Neuronal stem cell (in vitro differentiated cells): ENCODE data around the gene USP36.

Experiments
- DNase-seq: peaks from one replicate; pipeline ENCODE4 v3.0.0-alpha.2; 2013; ENCODE audit warnings: low spot score
- H2AFZ ChIP-seq: one replicate; pipeline ENCODE4 v1.6.1; 2013; ENCODE audit warnings: mild to moderate bottlenecking, low read length, inconsistent platforms
- H2AK5ac ChIP-seq: 2 replicates; pipeline ENCODE4 v1.6.1; 2013; ENCODE audit warnings: low read depth, mild to moderate bottlenecking, inconsistent platforms, low read length, moderate library complexity, mixed read lengths
- H2BK120ac ChIP-seq: 2 replicates; pipeline ENCODE4 v1.6.1; 2013; ENCODE audit warnings: low read depth, mild to moderate bottlenecking, inconsistent platforms, low read length, moderate library complexity, mixed read lengths
- H2BK12ac ChIP-seq: one replicate; pipeline ENCODE4 v1.6.1; 2013; ENCODE audit warnings: low read length, inconsistent platforms
- H2BK15ac ChIP-seq: 2 replicates; pipeline ENCODE4 v1.6.1; 2013; ENCODE audit warnings: mild to moderate bottlenecking, low read length, inconsistent platforms, mixed read lengths
- H2BK5ac ChIP-seq: one replicate; pipeline ENCODE4 v1.6.1; 2013; ENCODE audit warnings: inconsistent platforms, mild to moderate bottlenecking, low read length, moderate library complexity
- H3K14ac ChIP-seq: one replicate; pipeline ENCODE4 v1.6.1; 2013; ENCODE audit warnings: low read length, inconsistent platforms
- H3K18ac ChIP-seq: 2 replicates; pipeline ENCODE4 v1.6.1; 2013; ENCODE audit warnings: low read length, inconsistent platforms
- H3K23ac ChIP-seq: 2 replicates; pipeline ENCODE4 v1.6.1; 2013; ENCODE audit warnings: low read depth, mild to moderate bottlenecking, mixed read lengths, low read length, inconsistent platforms; ENCODE audit not compliant: poor library complexity
- H3K27ac ChIP-seq: replicated peaks from 3 replicates; pipeline ENCODE4 v1.5.1; 2013; ENCODE audit warnings: low read length, inconsistent platforms
- H3K27me3 ChIP-seq, 3 experiments: 2 replicates each; pipeline ENCODE4 v1.6.1; 2013; ENCODE audit warnings: low read length in 3 of 3, mild to moderate bottlenecking in 2 of 3, inconsistent platforms in 1 of 3, low read depth in 1 of 3, mixed read lengths in 1 of 3, moderate library complexity in 1 of 3; ENCODE audit not compliant: control insufficient read depth in 3 of 3, insufficient read depth in 3 of 3
- H3K36me3 ChIP-seq, 2 donors: replicated peaks in 1 of 2; 2 replicates each; pipeline ENCODE4 v1.6.1; 2013; ENCODE audit warnings: low read length in 2 of 2; ENCODE audit not compliant: control insufficient read depth in 2 of 2, insufficient read depth in 2 of 2
- H3K4ac ChIP-seq: 2 replicates; pipeline ENCODE4 v1.6.1; 2013; ENCODE audit warnings: inconsistent platforms, mild to moderate bottlenecking, low read length, moderate library complexity
- H3K4me1 ChIP-seq, 2 donors: 1 replicate in 1 of 2; 2 replicates in 1 of 2; pipeline ENCODE4 v1.6.1; 2013; ENCODE audit warnings: low read length in 2 of 2, low read depth in 1 of 2; ENCODE audit not compliant: control insufficient read depth in 2 of 2, insufficient read depth in 1 of 2
- H3K4me2 ChIP-seq: one replicate; pipeline ENCODE4 v1.6.1; 2013; ENCODE audit warnings: mild to moderate bottlenecking, low read length, inconsistent platforms; ENCODE audit not compliant: insufficient read depth, poor library complexity, severe bottlenecking
- H3K4me3 ChIP-seq, 2 donors: 2 replicates each; pipeline ENCODE4 v1.5.1; 2013; ENCODE audit warnings: low read length in 2 of 2, mild to moderate bottlenecking in 2 of 2, inconsistent platforms in 1 of 2, moderate library complexity in 1 of 2
- H3K79me1 ChIP-seq: one replicate; pipeline ENCODE4 v1.6.1; 2013; ENCODE audit warnings: low read depth, mild to moderate bottlenecking, inconsistent platforms, low read length, moderate library complexity
- H3K9ac ChIP-seq: one replicate; pipeline ENCODE4 v1.6.1; 2013; ENCODE audit warnings: mild to moderate bottlenecking, low read depth, low read length, inconsistent platforms; ENCODE audit not compliant: poor library complexity
- H3K9me3 ChIP-seq, 2 donors: replicated peaks in 1 of 2; 2 replicates each; pipeline versions ENCODE3 to v1.6.1; 2013; ENCODE audit warnings: low read length in 2 of 2, mild to moderate bottlenecking in 2 of 2, inconsistent platforms in 1 of 2, low read depth in 1 of 2, mixed read lengths in 1 of 2, moderate library complexity in 1 of 2; ENCODE audit not compliant: control insufficient read depth in 2 of 2, insufficient read depth in 1 of 2
- H4K8ac ChIP-seq: one replicate; pipeline ENCODE4 v1.6.1; 2013; ENCODE audit warnings: low read depth, mild to moderate bottlenecking, inconsistent platforms, low read length, moderate library complexity
- H4K91ac ChIP-seq: one replicate; pipeline ENCODE4 v1.6.1; 2013; ENCODE audit warnings: low read length, low read depth, mild to moderate bottlenecking, inconsistent platforms; ENCODE audit not compliant: poor library complexity
- WGBS, 2 donors: extraction: QIAGEN DNeasy Blood & Tissue Kit; methylation state at CpG; one replicate each; pipeline ENCODE4 v1.1.7; 2013; ENCODE audit warnings: missing lambda C conversion rate in 2 of 2, mixed read lengths in 1 of 2; ENCODE audit not compliant: insufficient read length in 2 of 2, insufficient replicate concordance in 1 of 2; ENCODE audit errors: extremely low coverage in 2 of 2; 5-methylcytosine and 5-hydroxymethylcytosine counted together

USP36 gene

GRCh38 chr17:78794399-78794798 is 46.2 kb downstream of the USP36 start:
- no peak overlapping the region for H2AFZ ChIP-seq
- H2AK5ac ChIP-seq: no peak overlapping the region
- no peak overlapping the region for H3K4me2 ChIP-seq
- no peak overlapping the region for H3K4me3 ChIP-seq
- peaks cover 3% of the 10 kb centered on the region for H3K79me1 ChIP-seq
- no peaks in the 10 kb centered on the region for H3K9me3 ChIP-seq
- no peak overlapping the region for H3K14ac ChIP-seq
- no peak overlapping the region for H2BK15ac ChIP-seq
- H3K27me3 ChIP-seq: no peaks in the 10 kb centered on the region
- H3K18ac ChIP-seq: no peak overlapping the region
- H3K9ac ChIP-seq: no peak overlapping the region
- no peak overlapping the region for H3K27ac ChIP-seq
- H4K91ac ChIP-seq: no peak overlapping the region
- no peak overlapping the region for H2BK12ac ChIP-seq
- peaks cover 35 to 65% of the 10 kb centered on the region in 2 donors for H3K36me3 ChIP-seq
- H3K4ac ChIP-seq: no peak overlapping the region
- no peak for DNase-seq
- H3K4me1 ChIP-seq: peaks cover 0 to 7% of the 10 kb centered on the region in 2 donors
- no peak overlapping the region for H2BK120ac ChIP-seq
- no peak overlapping the region for H3K23ac ChIP-seq
- WGBS, 2 donors: no CpG with 5 or more reads among the region's 16 CpGs
- H2BK5ac ChIP-seq: no peak overlapping the region
- no peak overlapping the region for H4K8ac ChIP-seq

GRCh38 chr17:78793968-78794367 is 46.6 kb downstream of the USP36 start:
- Histone ChIP-seq H3K4ac (no peak overlapping the region), H3K79me1 (peaks cover 3% of the 10 kb centered on the region), H2BK12ac (no peak overlapping the region), H3K23ac (no peak overlapping the region), H3K18ac (no peak overlapping the region), H2BK120ac (no peak overlapping the region), H4K8ac (no peak overlapping the region), H3K36me3 (peaks cover 31 to 61% of the 10 kb centered on the region in 2 donors), H2AK5ac (no peak overlapping the region), H2BK5ac (no peak overlapping the region), H3K9ac (no peak overlapping the region), H3K14ac (no peak overlapping the region), H3K9me3 (no peaks in the 10 kb centered on the region), H3K27ac (no peak overlapping the region), H3K4me1 (peaks cover 0 to 7% of the 10 kb centered on the region in 2 donors), H3K27me3 (no peaks in the 10 kb centered on the region), H2AFZ (no peak overlapping the region), H4K91ac (no peak overlapping the region), H3K4me2 (no peak overlapping the region), H2BK15ac (no peak overlapping the region), H3K4me3 (no peak overlapping the region)
- DNase-seq: no peak
- no CpG with 5 or more reads among the region's 6 CpGs for WGBS, 2 donors

- no peak overlapping the region for H3K23ac ChIP-seq
- H3K79me1 ChIP-seq: peaks cover 3% of the 10 kb centered on the region
- no peak for DNase-seq
- peak overlapping the region in 1 of 2 donors; percentile 33 for H3K4me3 ChIP-seq
- peaks cover 0 to 3% of the 10 kb centered on the region in 2 donors for H3K9me3 ChIP-seq
- H3K27me3 ChIP-seq: no peaks in the 10 kb centered on the region
- no peak overlapping the region for H3K18ac ChIP-seq
- H3K4me2 ChIP-seq: no peak overlapping the region
- no peak overlapping the region for H2AFZ ChIP-seq
- H3K36me3 ChIP-seq: peaks cover 28 to 55% of the 10 kb centered on the region in 2 donors
- no peak overlapping the region for H3K9ac ChIP-seq
- no peak overlapping the region for H2BK12ac ChIP-seq
- H4K91ac ChIP-seq: no peak overlapping the region
- H4K8ac ChIP-seq: peak overlapping the region; percentile 1
- no peak overlapping the region for H3K4ac ChIP-seq
- no CpG with 5 or more reads among the region's 10 CpGs for WGBS, 2 donors
- H2BK120ac ChIP-seq: no peak overlapping the region
- no peak overlapping the region for H2AK5ac ChIP-seq
- H2BK5ac ChIP-seq: peak overlapping the region; percentile 69
- no peak overlapping the region for H3K27ac ChIP-seq
- H3K4me1 ChIP-seq: peaks cover 0 to 7% of the 10 kb centered on the region in 2 donors
- H3K14ac ChIP-seq: no peak overlapping the region
- no peak overlapping the region for H2BK15ac ChIP-seq
Observed at GRCh38 chr17:78793415-78793814, 47.2 kb downstream of the USP36 start.

- no peak for DNase-seq
- no peak overlapping the region for H2BK12ac ChIP-seq
- H3K27me3 ChIP-seq: no peaks in the 10 kb centered on the region
- no peak overlapping the region for H2AFZ ChIP-seq
- peaks cover 17 to 42% of the 10 kb centered on the region in 2 donors for H3K36me3 ChIP-seq
- peak overlapping the region; percentile 2 for H3K27ac ChIP-seq
- peaks cover 0 to 7% of the 10 kb centered on the region in 2 donors for H3K4me1 ChIP-seq
- H3K14ac ChIP-seq: no peak overlapping the region
- no peak overlapping the region for H4K8ac ChIP-seq
- H3K18ac ChIP-seq: peak overlapping the region; percentile 40
- H3K23ac ChIP-seq: no peak overlapping the region
- no peak overlapping the region for H4K91ac ChIP-seq
- no peak overlapping the region for H3K9ac ChIP-seq
- no peak overlapping the region for H2BK15ac ChIP-seq
- H2BK120ac ChIP-seq: no peak overlapping the region
- WGBS, 2 donors: no CpG with 5 or more reads among the region's 11 CpGs
- H3K4me3 ChIP-seq: no peak overlapping the region
- no peak overlapping the region for H3K4ac ChIP-seq
- no peak overlapping the region for H2AK5ac ChIP-seq
- no peak overlapping the region for H3K4me2 ChIP-seq
- H3K9me3 ChIP-seq: peaks cover 0 to 3% of the 10 kb centered on the region in 2 donors
- H2BK5ac ChIP-seq: no peak overlapping the region
- peaks cover 2% of the 10 kb centered on the region for H3K79me1 ChIP-seq
Observed at GRCh38 chr17:78791840-78792709, 48.5 kb downstream of the USP36 start.
